Fibroblast of mammary gland (primary cell): ENCODE results near the gene TNS1.

ENCODE experiments used
- DNase-seq: peaks from one replicate; pipeline ENCODE4 v3.0.0-alpha.2; 2010; ENCODE audit warnings: low read depth
- H3K4me3 ChIP-seq: 2 replicates; pipeline ENCODE4 v1.5.1; 2011; ENCODE audit warnings: low read depth, mild to moderate bottlenecking, low read length, moderate library complexity; ENCODE audit not compliant: control insufficient read depth
- CTCF ChIP-seq: conservative IDR thresholded peaks from 2 replicates; pipeline ENCODE4 v1.5.1; 2011; ENCODE audit warnings: low read depth, low read length, inconsistent platforms; ENCODE audit not compliant: control insufficient read depth, insufficient read depth

TNS1 gene

GRCh38 chr2:218033590-218034496 is 31.0 kb upstream of the TNS1 start:
- no peak for TF ChIP-seq CTCF
- no peak for DNase-seq
- H3K4me3 ChIP-seq = no peak overlapping the region

GRCh38 chr2:218033208-218033589 is 30.4 kb upstream of the TNS1 start:
- no peak overlapping the region for H3K4me3 ChIP-seq
- TF ChIP-seq CTCF = no peak
- DNase-seq = no peak

GRCh38 chr2:218032336-218033171 is 29.8 kb upstream of the TNS1 start:
- H3K4me3 ChIP-seq = no peak overlapping the region
- no peak for TF ChIP-seq CTCF
- no peak for DNase-seq

- H3K4me3 ChIP-seq = no peak overlapping the region
- no peak for DNase-seq
- TF ChIP-seq CTCF = no peak
These were observed 29.0 kb upstream of the TNS1 start for GRCh38 chr2:218031771-218032257.

GRCh38 chr2:218031261-218031660 is 28.5 kb upstream of the TNS1 start:
- H3K4me3 ChIP-seq = no peak overlapping the region
- DNase-seq = no peak
- TF ChIP-seq CTCF = no peak

- H3K4me3 ChIP-seq = no peak overlapping the region
- TF ChIP-seq CTCF = no peak
- no peak for DNase-seq
These were observed 27.8 kb upstream of the TNS1 start for GRCh38 chr2:218030409-218031195.
